Epithelial cell of proximal tubule (primary cell): Measurements from ENCODE around the gene TTC34. TPM values are rescaled to one million over a fixed set of nuclear protein-coding genes. Genes with fewer than 3 reads are reported as not detected.
A peak's percentile ranks its signal among the peaks of the same experiment; 100 is the strongest.

Experiments used
- DNase-seq: peaks from one replicate; pipeline ENCODE4 v3.0.0-alpha.2; 2011; ENCODE audit warnings: low read depth
- H3K4me3 ChIP-seq: 2 replicates; pipeline ENCODE4 v1.5.1; 2011; ENCODE audit warnings: low read depth, mild to moderate bottlenecking, low read length
- CTCF ChIP-seq: conservative IDR thresholded peaks from 2 replicates; pipeline ENCODE4 v1.5.1; 2012; ENCODE audit warnings: low read depth, mild to moderate bottlenecking, low read length
- total RNA-seq: library from RNA; depleted of rRNA; stranded (reverse); fragments of >200 nt; gene quantifications from 2 replicates; pipeline ENCODE4 v1.2.3, GENCODE V29; 2015

TTC34 gene
- total RNA-seq, 1 donor from 2014 or later: 0.46 TPM

- no peak for DNase-seq
- TF ChIP-seq CTCF: no peak
- no peak overlapping the region for H3K4me3 ChIP-seq
Observed at GRCh38 chr1:2589431-2590232, 211.9 kb downstream of the TTC34 start.

GRCh38 chr1:2588661-2589430, 212.6 kb downstream of the TTC34 start:
- no peak overlapping the region for H3K4me3 ChIP-seq

GRCh38 chr1:2587860-2588571, 213.5 kb downstream of the TTC34 start:
- H3K4me3 ChIP-seq: peak overlapping the region; percentile 85
- no peak for TF ChIP-seq CTCF
- DNase-seq: no peak

More at GRCh38 chr1:2588661-2589430, 212.6 kb downstream of the TTC34 start:
- no peak for TF ChIP-seq CTCF
- no peak for DNase-seq

GRCh38 chr1:2587071-2587859, 214.2 kb downstream of the TTC34 start:
- peak overlapping the region; percentile 85 for H3K4me3 ChIP-seq
- TF ChIP-seq CTCF: no peak
- no peak for DNase-seq

GRCh38 chr1:2586154-2587070, 215.1 kb downstream of the TTC34 start, which contains the start of gene PRXL2B:
Gene PRXL2B (plus strand): TSS chr1:2586777. CDS start chr1:2586886, 109 bp downstream.
- peak within 1 kb of the TSS; percentile 85 for H3K4me3 ChIP-seq
- DNase-seq: peak; percentile 81
- no peak for TF ChIP-seq CTCF

Other genes starting within 250 kb of the TTC34 start
- 2.7 and 5.8 TPM in 2 replicates for gene TNFRSF14, start 245.3 kb downstream of the TTC34 start, total RNA-seq
- gene PRXL2B, start 214.9 kb downstream of the TTC34 start, total RNA-seq: 35.4 and 72.2 TPM in 2 replicates
- gene MMEL1, start 168.7 kb downstream of the TTC34 start, total RNA-seq: not detected in 2 replicates
- gene ACTRT2, start 219.8 kb upstream of the TTC34 start, total RNA-seq: not detected in 2 replicates